ENCODE measurements around the gene THOC5.
A peak's percentile ranks its signal among the peaks of the same experiment; 100 is the strongest.
"Not testable (repeated sequence)": the region's sequence is repeated elsewhere in the genome, so short reads cannot be mapped to it uniquely, and the experiment has no call there.

THOC5 gene

GRCh38 chr22:29509298-29509697 lies 44.3 kb downstream of the THOC5 start:
- no peak for DNase-seq

DNA sequence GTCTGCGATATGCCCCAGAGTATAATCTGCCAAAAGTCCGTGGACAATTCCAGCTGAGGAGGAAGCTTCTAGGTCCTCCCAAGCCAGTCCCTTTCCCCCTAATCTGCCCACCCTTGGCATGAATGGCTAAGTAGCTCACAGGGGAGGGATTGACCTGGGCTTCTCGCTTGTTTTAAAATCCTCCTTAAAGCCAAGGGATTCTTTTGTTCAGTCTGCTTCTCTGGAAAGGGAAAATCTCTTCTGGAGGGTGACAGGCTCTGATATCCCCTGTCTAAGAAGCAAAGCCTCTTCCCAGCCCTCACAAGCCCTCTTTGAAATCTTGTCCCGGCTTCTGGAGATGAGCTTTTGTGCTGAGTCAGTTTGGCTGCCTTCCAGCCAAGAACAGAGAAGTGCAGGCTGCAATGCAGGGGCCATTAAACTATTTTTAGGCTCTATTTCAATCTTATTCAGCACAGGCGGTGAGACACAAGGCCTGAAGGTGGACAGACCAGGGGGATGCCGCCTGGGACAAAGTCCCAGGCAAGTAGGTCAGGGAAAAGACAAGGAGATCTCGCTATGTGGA lies 49.7 kb downstream of the THOC5 start:
- peak; percentile 94 for DNase-seq

GRCh38 chr22:29499852-29500251 lies 53.7 kb downstream of the THOC5 start:
- no peak for DNase-seq

DNA sequence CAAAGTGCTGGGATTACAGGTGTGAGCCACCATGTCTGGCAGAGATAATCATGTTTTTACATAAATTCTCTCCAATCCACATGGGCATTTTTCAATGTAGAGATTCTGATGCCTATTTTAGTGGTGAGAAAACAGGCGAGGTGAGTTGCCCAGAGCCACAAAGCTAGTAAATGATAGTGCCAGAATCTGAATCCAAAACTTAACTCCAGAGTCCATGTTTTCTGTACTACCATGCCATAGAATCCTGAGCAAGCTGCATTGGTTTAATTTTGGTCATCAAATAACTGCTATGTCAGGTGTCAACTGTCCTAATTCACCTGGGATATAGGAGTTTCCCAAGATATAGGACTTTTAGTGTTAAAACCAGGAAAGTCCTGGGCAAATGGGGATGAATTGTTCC lies 59.9 kb downstream of the THOC5 start:
- DNase-seq = no peak

GRCh38 chr22:29491012-29491411 lies 62.5 kb downstream of the THOC5 start:
- no peak for DNase-seq

DNA sequence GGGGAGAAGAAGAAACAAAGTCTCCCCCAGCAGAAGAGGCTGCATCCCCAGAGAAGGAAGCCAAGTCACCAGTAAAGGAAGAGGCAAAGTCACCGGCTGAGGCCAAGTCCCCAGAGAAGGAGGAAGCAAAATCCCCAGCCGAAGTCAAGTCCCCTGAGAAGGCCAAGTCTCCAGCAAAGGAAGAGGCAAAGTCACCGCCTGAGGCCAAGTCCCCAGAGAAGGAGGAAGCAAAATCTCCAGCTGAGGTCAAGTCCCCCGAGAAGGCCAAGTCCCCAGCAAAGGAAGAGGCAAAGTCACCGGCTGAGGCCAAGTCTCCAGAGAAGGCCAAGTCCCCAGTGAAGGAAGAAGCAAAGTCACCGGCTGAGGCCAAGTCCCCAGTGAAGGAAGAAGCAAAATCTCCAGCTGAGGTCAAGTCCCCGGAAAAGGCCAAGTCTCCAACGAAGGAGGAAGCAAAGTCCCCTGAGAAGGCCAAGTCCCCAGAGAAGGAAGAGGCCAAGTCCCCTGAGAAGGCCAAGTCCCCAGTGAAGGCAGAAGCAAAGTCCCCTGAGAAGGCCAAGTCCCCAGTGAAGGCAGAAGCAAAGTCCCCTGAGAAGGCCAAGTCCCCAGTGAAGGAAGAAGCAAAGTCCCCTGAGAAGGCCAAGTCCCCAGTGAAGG lies 64.3 kb downstream of the THOC5 start:
- not testable (repeated sequence) for DNase-seq

- no peak for DNase-seq
Observed at GRCh38 chr22:29487426-29487986, 66.1 kb downstream of the THOC5 start.

DNA sequence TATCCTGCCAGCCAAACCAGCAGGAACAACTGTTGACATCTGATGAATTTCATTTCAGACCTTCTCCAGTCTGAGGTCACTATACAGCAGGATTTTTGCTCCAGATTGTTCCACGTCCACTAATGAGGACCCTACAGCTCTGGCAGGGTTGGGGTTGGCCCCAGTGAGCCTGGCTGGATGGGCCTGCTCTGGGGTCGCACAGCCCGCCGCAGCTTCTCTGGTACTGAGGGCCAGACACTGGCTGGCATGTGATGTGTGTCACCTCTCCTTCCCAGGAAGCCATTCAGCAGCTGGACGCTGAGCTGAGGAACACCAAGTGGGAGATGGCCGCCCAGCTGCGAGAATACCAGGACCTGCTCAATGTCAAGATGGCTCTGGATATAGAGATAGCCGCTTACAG lies 68.1 kb downstream of the THOC5 start:
- no peak for DNase-seq

DNA sequence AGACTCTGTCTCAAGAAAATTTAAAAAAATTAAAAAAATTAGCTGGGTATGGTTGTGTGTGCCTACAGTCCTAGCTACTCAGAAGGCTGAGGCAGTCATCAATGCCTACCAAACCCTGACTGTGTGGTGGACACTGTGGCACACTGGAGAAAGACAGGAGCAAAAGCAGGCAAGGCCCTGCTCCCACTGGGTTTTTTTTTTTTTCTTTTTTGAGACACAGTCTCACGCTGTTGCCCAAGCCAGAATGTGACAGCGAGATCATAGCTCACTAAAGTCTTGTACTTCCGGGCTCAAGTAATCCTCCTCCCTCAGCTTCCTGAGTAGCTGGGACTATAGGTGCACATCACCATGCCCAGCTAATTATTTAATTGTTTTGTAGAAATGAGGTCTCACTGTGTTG lies 68.9 kb downstream of the THOC5 start:
- DNase-seq = no peak

GRCh38 chr22:29483254-29483653 lies 70.3 kb downstream of the THOC5 start:
- DNase-seq = no peak

DNA sequence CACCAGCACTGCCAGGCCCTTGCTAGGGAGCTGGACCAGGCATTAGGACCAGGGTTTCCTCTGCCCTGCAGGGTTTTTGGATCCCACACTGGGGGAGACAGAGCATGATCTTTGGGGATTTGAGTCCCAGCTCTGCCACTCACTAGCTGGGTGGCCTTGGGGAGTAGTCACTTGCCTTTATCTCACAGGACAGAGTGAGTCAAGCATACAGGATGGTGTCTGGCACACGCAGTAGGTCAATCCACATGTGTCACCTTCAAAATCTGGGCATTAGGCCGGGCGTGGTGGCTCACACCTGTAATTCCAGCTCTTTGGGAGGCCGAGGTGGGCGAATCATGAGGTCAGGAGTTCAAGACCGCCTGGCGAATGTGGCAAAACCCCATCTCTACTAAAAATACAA lies 70.8 kb downstream of the THOC5 start:
- DNase-seq = no peak

- DNase-seq = no peak
Observed at GRCh38 chr22:29482253-29482652, 71.3 kb downstream of the THOC5 start.

GRCh38 chr22:29481265-29482000 lies 72.1 kb downstream of the THOC5 start:
- DNase-seq = peak; percentile 61

GRCh38 chr22:29480512-29481264 lies 72.9 kb downstream of the THOC5 start:
- DNase-seq = peak; percentile 88

DNA sequence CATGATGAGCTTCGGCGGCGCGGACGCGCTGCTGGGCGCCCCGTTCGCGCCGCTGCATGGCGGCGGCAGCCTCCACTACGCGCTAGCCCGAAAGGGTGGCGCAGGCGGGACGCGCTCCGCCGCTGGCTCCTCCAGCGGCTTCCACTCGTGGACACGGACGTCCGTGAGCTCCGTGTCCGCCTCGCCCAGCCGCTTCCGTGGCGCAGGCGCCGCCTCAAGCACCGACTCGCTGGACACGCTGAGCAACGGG lies 73.4 kb downstream of the THOC5 start:
- DNase-seq = no peak

- peak; percentile 88 for DNase-seq
Observed at GRCh38 chr22:29479417-29480261, 73.9 kb downstream of the THOC5 start, which contains the start of gene NEFH. Gene NEFH (plus strand): TSS chr22:29480218. CDS start chr22:29480263, 45 bp downstream.

GRCh38 chr22:29478326-29479276 lies 75.0 kb downstream of the THOC5 start:
- peak; percentile 54 for DNase-seq

DNA sequence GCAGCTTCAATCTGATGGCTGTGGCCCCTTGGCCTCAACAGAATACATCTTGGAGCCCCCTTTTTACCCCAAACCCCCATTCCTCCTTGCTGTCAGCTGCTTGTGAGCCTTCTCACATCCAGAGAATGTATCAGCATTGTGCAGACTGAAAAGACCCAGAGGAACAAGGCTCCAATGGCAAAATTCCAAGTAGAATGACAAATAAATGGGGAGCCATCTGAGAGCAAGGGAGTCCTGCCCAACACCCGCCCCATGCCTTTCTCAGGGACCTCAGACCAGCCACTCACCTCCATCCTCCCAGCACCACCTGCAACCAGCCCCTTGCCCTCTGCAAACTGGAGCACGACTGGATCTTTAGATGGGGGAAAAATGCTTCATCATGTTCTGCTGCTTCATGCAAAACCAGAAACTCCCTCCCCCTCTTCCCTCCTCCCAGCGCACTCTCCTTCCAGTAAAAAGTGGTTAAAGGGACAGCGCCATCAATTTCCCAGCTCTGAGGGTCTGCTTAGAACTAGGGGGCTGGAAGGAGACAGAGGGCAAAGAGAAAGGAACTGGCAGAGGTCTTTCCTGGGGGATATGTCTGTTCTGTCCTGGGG lies 75.7 kb downstream of the THOC5 start:
- peak; percentile 37 for DNase-seq

- no peak for DNase-seq
Observed at GRCh38 chr22:29476116-29476515, 77.4 kb downstream of the THOC5 start.

DNA sequence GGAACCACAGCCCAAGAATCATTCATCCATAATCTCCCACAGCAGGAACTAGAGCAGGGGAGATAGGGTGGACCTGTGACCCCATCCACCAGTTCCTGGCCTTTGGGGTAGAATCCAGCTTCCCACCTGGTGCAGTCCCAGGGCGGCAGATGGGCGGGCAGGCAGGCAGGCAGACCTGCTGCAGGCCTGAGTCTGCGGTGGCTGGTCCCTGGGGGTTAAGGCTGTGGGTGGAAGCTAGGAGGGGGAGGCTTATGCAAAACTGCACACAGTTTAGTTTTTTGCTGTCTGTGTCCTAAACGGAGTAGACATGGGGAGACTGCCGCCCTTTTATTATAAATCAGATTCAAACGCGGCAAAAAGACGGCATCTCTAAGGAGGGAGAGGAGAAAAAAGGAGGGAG lies 78.0 kb downstream of the THOC5 start:
- peak; percentile 82 for DNase-seq

DNA sequence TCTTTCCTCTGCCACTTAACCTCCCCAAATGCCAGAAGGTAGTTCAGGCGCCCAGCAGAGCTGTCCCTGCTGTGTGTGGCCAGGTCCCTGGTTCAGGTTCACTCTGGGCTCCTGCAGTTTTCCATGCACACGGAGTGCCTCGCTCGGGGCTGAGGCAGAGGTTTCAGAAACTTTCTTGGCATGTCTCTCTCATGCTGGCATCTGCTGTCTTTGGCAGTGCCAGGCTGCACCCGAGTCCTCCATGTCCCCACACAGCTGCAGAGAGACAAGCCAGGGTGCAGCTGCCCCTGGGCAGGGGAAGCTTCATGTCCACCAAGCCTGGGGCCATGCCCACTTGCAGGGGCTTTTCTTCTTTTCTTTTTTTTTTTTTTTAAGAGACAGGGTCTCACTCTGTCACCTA lies 80.6 kb downstream of the THOC5 start:
- no peak for DNase-seq
